Endodermal cell (in vitro differentiated cells): ENCODE results near the gene OTUD1. TPM values are rescaled to one million over a fixed set of nuclear protein-coding genes. Genes with fewer than 3 reads are reported as not detected.

Experiments used
- DNase-seq: peaks from one replicate; pipeline ENCODE4 v3.0.0-alpha.2; 2017
- H3K27ac ChIP-seq: 2 replicates; pipeline ENCODE4 v1.5.1; 2013; ENCODE audit warnings: mild to moderate bottlenecking, low read depth, low read length, moderate library complexity
- H3K27me3 ChIP-seq: 2 replicates; pipeline ENCODE4 v1.6.1; 2013; ENCODE audit warnings: mild to moderate bottlenecking, low read length, moderate library complexity; ENCODE audit not compliant: insufficient read depth, control insufficient read depth, poor library complexity, severe bottlenecking
- H3K36me3 ChIP-seq: 2 replicates; pipeline ENCODE4 v1.7.0; 2013; ENCODE audit warnings: mild to moderate bottlenecking, low read length, moderate library complexity; ENCODE audit not compliant: control insufficient read depth, insufficient read depth
- H3K4me1 ChIP-seq: one replicate; pipeline ENCODE4 v1.7.0; 2013; ENCODE audit warnings: low read length; ENCODE audit not compliant: control insufficient read depth, insufficient read depth
- H3K4me3 ChIP-seq: 2 replicates; pipeline ENCODE4 v1.5.1; 2013; ENCODE audit warnings: mild to moderate bottlenecking, low read length, moderate library complexity
- H3K9ac ChIP-seq: 2 replicates; pipeline ENCODE4 v1.6.1; 2013; ENCODE audit warnings: mild to moderate bottlenecking, low read length, moderate library complexity; ENCODE audit not compliant: poor library complexity, severe bottlenecking; ENCODE audit errors: extremely low read depth
- H3K9me3 ChIP-seq: 2 replicates; pipeline ENCODE4 v1.6.1; 2013; ENCODE audit warnings: mild to moderate bottlenecking, low read length, moderate library complexity; ENCODE audit not compliant: control insufficient read depth
- H3K27ac Mint-ChIP-seq: 2 replicates; pipeline ENCODE4 v1.8.0; 2020; ENCODE audit warnings: mixed read lengths
- H3K27me3 Mint-ChIP-seq: 2 replicates; pipeline ENCODE4 v1.8.0; 2021; ENCODE audit warnings: mild to moderate bottlenecking, mixed read lengths; ENCODE audit not compliant: insufficient read depth
- H3K36me3 Mint-ChIP-seq: 2 replicates; pipeline ENCODE4 v1.8.0; 2020; ENCODE audit warnings: low read depth, mixed read lengths
- H3K4me1 Mint-ChIP-seq: 2 replicates; pipeline ENCODE4 v1.8.0; 2020; ENCODE audit warnings: mixed read lengths
- H3K4me3 Mint-ChIP-seq: 2 replicates; pipeline ENCODE4 v1.8.0; 2020; ENCODE audit warnings: mild to moderate bottlenecking, moderate library complexity, mixed read lengths
- H3K9me3 Mint-ChIP-seq: 2 replicates; pipeline ENCODE4 v1.8.0; 2020; ENCODE audit warnings: mild to moderate bottlenecking, mixed read lengths
- WGBS, 2 experiments: methylation state at CpG; one replicate each; pipeline versions ENCODE4 v1.1.5 to v1.1.7; 2013; ENCODE audit warnings: missing lambda C conversion rate in 2 of 2, mixed read lengths in 1 of 2; ENCODE audit not compliant: insufficient coverage in 1 of 2, insufficient read length in 1 of 2; 5-methylcytosine and 5-hydroxymethylcytosine counted together
- total RNA-seq, 2 donors: library from RNA; stranded (reverse); fragmentation: NEBNext Ultra II Directional in 1 of 2; extraction: Animal tissue kit (Norgen Biotek cat#: 25700) in 1 of 2; gene quantifications; 2 replicates in 1 of 2; 3 replicates in 1 of 2; pipeline ENCODE4 v1.2.1, GENCODE V29; 2021
- TF ChIP-seq, protein P1 (sequence below): fragments of 200-600 bp; sonication (generic); conservative IDR thresholded peaks from 2 replicates; pipeline ENCODE4 v1.5.0; 2021; ENCODE audit warnings: antibody characterized with exemption, mild to moderate bottlenecking

OTUD1 gene
- total RNA-seq, 2 donors from 2014 or later, result 8.7 to 12.4 TPM

DNA sequence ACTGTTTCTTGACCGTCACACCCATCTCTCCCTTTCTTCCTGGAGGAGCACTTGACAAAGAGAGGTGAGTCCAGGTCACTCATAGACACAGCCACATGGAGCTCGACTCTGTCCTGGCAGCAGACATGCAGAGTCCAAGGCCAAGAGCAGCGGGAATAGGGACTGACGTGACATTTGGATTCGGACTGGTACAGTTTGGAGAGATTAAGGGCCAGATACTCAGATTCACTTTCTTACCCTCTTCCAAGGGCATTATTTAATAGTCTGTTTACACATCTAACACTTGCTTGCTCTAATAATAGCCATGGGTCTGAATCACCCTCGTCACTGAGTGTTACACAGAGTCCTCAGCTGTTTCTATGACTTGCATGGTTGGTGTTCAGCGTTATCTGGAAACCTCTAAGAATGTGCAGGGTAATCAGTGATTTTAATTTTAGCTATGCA, 39.2 kb upstream of the OTUD1 start:
- Mint-ChIP-seq H3K27me3 (no peaks in the 10 kb centered on the region), H3K4me1 (peaks cover 10% of the 10 kb centered on the region), H3K4me3 (no peak overlapping the region), H3K36me3 (no peaks in the 10 kb centered on the region), H3K27ac (no peak overlapping the region), H3K9me3 (no peaks in the 10 kb centered on the region)
- Histone ChIP-seq H3K9me3 (no peaks in the 10 kb centered on the region), H3K4me1 (no peaks in the 10 kb centered on the region), H3K4me3 (no peak overlapping the region), H3K9ac (no peak overlapping the region), H3K36me3 (no peaks in the 10 kb centered on the region), H3K27ac (no peak overlapping the region), H3K27me3 (peaks cover 25% of the 10 kb centered on the region)
- TF ChIP-seq, protein P1, sequence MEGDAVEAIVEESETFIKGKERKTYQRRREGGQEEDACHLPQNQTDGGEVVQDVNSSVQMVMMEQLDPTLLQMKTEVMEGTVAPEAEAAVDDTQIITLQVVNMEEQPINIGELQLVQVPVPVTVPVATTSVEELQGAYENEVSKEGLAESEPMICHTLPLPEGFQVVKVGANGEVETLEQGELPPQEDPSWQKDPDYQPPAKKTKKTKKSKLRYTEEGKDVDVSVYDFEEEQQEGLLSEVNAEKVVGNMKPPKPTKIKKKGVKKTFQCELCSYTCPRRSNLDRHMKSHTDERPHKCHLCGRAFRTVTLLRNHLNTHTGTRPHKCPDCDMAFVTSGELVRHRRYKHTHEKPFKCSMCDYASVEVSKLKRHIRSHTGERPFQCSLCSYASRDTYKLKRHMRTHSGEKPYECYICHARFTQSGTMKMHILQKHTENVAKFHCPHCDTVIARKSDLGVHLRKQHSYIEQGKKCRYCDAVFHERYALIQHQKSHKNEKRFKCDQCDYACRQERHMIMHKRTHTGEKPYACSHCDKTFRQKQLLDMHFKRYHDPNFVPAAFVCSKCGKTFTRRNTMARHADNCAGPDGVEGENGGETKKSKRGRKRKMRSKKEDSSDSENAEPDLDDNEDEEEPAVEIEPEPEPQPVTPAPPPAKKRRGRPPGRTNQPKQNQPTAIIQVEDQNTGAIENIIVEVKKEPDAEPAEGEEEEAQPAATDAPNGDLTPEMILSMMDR, result no peak
- 89 to 100% methylated on average over 5 to 7 of the region's 7 CpGs for WGBS, 2 experiments
- DNase-seq, result no peak

DNA sequence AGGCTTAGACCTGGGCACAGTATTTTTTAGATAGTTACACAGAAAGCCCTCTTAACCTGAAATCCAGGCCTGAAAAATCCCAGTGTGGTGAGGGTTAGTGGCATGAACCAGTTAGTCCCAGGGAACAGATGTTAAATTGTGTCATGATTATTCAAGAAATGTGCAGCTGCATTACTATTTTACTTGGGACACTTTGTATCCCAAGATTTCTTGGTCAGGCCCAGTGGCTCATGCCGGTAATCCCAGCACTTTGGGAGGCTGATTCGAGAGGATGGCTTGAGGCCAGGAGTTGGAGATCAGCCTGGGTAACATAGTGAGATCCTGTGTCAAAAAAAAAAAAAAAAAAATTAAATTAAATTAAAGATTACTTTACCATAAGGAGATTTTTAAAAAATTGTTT, 36.0 kb upstream of the OTUD1 start:
- H3K36me3 ChIP-seq, result no peaks in the 10 kb centered on the region
- Mint-ChIP-seq H3K4me3 (no peak overlapping the region), H3K9me3 (no peaks in the 10 kb centered on the region), H3K36me3 (no peaks in the 10 kb centered on the region), H3K27ac (no peak overlapping the region), H3K4me1 (peaks cover 11% of the 10 kb centered on the region), H3K27me3 (no peaks in the 10 kb centered on the region)
- no peaks in the 10 kb centered on the region for H3K9me3 ChIP-seq
- TF ChIP-seq, protein P1, result no peak
- no peak overlapping the region for H3K9ac ChIP-seq
- H3K27ac ChIP-seq, result no peak overlapping the region
- DNase-seq, result no peak
- WGBS, 2 experiments, result 96% methylated on average over 2 of the region's 2 CpGs; no CpG with 5 or more reads in 1 of the 2 experiments
- no peak overlapping the region for H3K4me3 ChIP-seq
- H3K27me3 ChIP-seq, result peaks cover 29% of the 10 kb centered on the region
- no peaks in the 10 kb centered on the region for H3K4me1 ChIP-seq

DNA sequence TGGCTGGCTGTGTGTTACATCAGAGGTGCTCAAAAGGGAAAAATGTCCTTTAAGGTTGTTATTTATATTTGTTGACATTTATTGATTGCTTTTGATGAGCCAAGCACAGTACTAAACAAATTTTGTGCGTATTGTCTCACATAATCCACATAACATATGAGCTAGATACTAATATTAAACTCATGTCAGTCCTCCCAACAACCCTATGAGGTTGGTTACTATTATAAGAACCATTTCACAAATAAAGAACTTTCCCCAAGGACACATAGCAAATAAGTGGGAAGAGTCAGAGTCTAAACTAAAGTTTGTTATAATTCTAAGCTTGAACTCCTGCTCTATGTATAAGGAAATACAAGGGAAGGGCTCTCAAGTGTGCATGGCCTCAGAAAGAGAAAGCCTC, 35.6 kb upstream of the OTUD1 start:
- H3K4me1 ChIP-seq, result no peaks in the 10 kb centered on the region

More for the DNA sequence above, 35.6 kb upstream of the OTUD1 start:
- Histone ChIP-seq H3K27me3 (peaks cover 29% of the 10 kb centered on the region), H3K9ac (no peak overlapping the region), H3K4me3 (no peak overlapping the region), H3K27ac (no peak overlapping the region), H3K9me3 (no peaks in the 10 kb centered on the region), H3K36me3 (no peaks in the 10 kb centered on the region)
- Mint-ChIP-seq H3K4me3 (no peak overlapping the region), H3K27ac (no peak overlapping the region), H3K27me3 (no peaks in the 10 kb centered on the region), H3K4me1 (peaks cover 7% of the 10 kb centered on the region), H3K36me3 (no peaks in the 10 kb centered on the region), H3K9me3 (no peaks in the 10 kb centered on the region)
- WGBS, 2 experiments, result 80% methylated on average over 1 of the region's 1 CpG; no CpG with 5 or more reads in 1 of the 2 experiments
- no peak for DNase-seq
- TF ChIP-seq, protein P1, result no peak
